ENCODE results near the gene DGUOK.

DNA sequence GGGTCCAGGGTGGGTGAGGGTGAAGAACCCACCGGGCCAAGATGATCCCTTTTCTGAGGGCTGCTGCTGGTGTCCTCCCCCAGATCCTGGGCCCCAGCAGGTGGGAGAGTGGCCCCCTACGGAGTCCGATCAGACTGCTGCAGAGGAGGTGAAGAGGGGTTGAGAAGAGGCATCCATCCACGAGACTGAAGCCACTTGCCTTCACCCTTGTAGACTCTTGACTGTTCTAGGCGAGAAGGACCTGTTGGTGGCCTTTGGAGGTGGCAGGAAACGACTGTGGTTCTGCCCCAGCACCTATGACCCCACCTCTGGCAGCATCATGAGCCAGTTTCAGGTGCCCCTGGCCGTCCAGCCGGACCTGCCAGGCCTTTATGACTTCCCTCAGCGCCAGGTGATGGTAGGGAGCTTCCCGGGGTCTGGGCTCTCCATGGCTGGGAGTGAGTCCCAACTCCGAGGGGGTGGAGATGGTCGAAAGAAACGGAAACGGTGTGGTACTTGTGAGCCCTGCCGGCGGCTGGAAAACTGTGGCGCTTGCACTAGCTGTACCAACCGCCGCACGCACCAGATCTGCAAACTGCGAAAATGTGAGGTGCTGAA is 59.5 kb downstream of the DGUOK start:
- TF ChIP-seq POLR2A (IDR thresholded peaks at IDR 0.05) (no peak), POLR2AphosphoS5 (IDR thresholded peaks at IDR 0.05) (no peak)
- TF ChIP-seq, protein P1, sequence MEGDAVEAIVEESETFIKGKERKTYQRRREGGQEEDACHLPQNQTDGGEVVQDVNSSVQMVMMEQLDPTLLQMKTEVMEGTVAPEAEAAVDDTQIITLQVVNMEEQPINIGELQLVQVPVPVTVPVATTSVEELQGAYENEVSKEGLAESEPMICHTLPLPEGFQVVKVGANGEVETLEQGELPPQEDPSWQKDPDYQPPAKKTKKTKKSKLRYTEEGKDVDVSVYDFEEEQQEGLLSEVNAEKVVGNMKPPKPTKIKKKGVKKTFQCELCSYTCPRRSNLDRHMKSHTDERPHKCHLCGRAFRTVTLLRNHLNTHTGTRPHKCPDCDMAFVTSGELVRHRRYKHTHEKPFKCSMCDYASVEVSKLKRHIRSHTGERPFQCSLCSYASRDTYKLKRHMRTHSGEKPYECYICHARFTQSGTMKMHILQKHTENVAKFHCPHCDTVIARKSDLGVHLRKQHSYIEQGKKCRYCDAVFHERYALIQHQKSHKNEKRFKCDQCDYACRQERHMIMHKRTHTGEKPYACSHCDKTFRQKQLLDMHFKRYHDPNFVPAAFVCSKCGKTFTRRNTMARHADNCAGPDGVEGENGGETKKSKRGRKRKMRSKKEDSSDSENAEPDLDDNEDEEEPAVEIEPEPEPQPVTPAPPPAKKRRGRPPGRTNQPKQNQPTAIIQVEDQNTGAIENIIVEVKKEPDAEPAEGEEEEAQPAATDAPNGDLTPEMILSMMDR (IDR thresholded peaks at IDR 0.05): no peak
